Embryonic facial prominence (tissue), 1 donor: Measurements from ENCODE around the gene CORO6.
"Not testable (repeated sequence)": the region's sequence is repeated elsewhere in the genome, so short reads cannot be mapped to it uniquely, and the experiment has no call there.

Experiments
- DNase-seq: peaks from one replicate; pipeline ENCODE4 v3.0.0-alpha.2; 2016; ENCODE audit errors: extremely low spot score

Gene CORO6

DNA sequence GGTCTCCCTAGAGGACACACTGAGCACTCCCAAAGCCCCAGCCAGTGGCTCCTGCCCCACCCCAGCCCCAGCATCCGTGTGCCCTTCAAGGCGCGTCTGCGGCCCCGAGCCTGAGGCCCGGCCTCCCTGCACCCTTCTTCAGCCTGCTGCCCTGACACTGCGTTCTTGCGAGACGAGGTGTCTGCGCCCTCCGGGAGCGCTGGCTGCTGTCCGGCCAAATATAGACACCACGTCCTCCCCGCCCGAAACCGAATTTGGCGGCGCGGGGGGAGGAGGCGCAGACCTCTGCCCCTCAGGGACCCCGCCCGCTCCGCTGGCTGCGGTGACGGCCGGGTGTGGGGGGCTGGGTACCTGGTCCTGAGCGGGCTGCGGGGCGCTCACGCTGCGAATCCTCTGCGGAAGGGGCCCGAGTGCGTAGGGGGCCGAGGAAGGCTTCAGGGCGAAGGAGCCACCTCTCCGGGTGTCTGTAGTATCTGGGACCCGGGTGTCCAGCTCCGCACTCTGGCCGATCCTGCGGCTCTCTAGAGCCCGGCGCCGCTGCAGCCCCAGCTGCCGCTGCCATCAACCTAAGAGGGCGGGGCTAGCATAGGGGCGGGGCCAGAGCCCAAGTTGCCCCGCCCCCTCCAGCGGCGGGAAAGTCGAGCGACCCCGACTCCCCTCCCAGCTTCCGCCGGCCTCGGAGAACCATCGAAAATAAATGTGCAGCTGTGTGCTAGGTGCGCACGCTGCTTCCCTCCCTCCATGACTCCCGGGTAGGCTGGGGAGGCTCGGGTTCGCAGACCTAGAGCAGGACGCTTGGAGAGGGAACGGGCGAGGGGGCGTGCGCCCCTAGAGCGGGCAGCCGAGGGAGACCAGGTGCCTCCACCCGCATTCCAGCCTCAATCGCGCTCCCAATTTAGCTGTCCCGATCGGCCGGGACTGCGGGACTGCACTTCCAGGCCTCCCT is at the start of gene CORO6:
TSS of gene CORO6 (minus strand) at position 576 of the 946 bp plus-strand sequence. CDS start 1,491 bp downstream, outside the sequence.
- DNase-seq = no peak

DNA sequence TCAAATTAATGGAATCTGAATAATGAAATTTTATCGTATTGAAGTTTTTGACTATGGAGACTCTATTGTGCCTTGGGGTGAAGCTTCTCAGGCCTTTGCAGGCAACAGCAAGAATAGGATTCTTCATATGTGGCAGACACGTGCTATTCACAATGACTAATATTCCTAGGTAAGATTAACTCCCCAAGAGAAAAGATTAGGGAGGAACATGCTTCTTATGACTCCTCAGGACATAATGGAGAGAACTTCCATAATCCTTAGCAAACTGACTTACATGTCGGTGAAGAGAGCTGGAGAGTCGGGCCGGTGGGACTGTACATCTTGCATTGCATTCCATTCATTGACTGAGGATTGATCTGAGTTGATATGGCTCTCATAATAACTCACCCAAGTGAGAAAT is 48.9 kb upstream of the CORO6 start:
- DNase-seq = no peak

DNA sequence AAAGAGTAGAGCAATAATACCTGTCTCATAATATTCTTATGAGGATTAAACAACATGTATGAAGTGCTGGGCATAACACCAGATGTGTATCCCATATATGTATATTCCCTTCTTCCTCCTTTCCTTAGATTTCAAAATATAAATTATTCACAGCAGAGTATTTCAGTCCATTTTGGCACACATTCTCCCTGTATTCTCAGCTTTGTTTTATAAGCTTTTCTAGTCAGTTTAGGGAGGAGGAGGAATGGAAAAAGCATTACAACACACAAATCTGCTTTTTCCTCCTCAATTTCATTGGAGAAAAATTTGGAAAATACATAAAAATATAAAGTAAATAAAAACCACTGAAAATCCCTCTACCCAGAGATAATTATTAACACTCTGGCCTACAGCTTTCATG is 46.6 kb upstream of the CORO6 start:
- no peak for DNase-seq

DNA sequence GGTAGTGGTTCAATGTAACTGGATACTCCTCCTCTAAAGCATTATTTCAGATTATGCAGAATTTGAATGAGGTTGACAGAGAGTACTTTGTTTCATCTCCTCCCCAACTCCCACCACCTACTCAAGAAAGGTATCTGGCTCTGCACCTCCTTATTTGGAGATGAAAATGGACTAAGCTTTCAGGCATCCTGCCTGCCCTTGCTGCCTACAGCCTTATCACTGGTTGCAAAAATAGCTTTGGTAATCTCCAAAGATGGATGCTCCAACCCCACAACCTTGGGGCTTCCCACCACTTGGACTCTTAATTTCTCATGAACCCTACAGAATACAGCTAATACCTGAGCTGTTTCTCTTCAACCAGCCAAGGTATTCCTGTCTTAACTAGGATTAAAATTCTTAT is 45.3 kb upstream of the CORO6 start:
- no peak for DNase-seq

DNA sequence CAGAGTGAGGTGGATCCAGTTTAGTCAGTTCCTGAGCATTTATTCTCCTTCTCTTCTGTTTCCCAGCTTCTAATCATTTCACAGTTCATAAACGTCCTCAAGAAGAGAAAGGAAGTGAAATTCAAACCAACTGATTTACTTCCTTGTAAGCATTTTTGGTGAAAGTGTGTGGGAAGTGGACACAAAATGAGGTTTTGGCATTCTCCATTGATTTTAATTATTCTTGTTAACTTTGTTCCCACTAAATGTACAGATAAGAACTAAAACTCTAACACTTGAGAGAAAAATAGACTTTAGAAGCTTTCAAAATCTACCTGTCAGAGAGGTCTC is 42.7 kb upstream of the CORO6 start:
- DNase-seq = no peak

DNA sequence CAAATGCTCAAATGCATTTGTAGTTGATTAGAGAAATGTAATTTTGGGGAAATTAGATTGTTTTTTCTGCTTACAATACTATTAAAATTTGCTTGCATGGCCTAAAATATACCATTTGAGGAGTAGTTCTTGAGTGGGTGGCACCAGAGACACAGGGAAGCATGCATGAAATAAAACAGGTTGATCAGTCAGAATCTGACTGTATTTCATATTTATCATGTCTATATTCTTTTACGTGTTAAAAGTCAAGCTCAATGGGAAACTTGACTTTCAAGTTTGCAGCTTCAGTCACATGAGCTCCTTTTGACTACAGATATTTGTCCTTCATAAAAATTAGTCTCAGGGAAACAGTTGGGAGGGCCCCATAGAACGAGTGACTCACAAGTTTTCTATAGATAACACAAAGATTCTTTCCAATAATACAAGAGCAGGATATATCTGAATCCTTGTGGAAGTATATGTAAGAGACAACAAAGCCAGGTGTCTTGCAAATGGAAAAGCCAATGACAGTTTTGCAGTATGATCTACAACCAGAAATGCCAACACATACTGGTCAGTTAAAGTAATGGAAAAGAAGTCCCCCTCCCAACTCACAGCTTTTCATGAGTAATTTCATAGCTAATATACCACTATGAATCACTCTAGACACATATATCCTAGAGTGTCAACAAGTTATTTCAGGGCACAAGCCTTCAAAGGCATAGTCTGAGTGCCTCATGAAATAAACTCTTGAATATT is 42.2 kb upstream of the CORO6 start:
- no peak for DNase-seq

DNA sequence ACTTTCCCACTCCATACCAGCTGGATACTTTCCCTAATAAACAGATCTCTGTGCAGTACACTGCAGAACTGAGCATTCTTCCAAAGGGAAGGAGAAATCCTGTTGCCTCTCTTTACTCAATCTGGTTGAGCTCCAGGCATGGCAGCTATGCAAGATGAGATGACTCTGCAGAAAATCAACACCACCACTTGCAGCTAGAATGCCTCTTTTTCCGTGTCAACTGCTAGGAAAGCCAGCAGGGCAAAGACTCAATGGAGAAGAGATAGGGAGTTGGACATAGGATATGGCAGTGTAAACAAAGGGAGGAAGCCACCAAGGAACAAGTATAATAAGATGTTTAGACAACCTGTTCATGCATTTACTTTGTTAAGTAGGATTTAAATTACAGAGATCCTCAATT is 40.4 kb upstream of the CORO6 start:
- no peak for DNase-seq

DNA sequence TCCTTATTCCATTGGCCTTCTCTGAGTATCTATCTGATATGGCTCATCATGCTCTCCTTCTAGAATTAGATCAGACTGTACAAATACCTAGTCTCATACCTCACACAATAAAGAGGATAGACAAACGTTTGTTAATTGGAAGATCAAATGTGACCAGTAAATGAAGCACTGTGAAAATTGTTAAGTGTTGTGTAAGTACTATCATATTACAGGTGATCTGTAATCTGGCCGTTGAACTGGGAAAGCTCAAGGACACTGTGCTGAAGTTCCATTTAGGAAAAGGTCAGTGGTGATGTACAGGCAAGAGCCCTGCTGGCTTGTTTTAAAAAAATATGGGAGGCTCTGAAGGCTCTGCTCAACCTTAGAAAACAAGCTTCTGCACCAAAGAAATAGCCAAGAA is 38.5 kb upstream of the CORO6 start:
- DNase-seq = no peak

DNA sequence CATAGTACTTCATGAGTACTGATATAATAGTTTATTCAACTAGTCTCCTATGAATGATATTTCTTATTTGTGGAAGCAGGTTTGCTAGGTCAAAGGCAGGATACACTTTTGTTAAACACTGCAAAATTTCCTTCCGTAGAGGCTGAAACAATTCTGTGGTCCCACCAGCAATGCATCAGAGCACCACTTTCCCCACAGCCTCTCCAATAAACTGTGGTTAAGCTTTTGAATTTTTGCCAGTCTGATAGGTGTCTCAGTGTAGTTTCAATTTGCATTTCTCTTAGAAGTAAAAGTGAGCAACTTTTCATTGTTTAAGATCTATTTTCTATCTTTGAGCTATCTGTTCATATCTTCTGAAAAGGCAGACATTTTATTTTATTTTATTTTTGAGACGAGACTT is 36.4 kb upstream of the CORO6 start:
- DNase-seq = no peak

DNA sequence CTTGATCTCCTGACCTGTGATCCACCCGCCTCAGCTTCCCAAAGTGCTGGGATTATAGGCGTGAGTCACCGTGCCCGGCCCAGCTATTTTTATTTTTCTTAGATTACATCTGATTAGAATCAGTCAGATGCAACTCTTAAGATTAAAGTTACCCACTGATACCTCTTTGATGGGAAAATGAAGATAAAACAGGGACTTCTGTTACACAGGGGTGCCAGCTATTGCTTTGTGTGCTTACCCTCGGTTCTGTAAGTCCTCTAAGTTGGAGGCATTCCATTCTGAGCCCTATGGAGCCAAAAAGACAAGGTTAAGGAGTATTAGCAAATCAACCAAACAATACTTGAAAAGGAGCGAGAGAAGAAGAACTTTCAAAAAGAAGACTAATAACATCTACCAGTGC is 32.6 kb upstream of the CORO6 start:
- DNase-seq = no peak

DNA sequence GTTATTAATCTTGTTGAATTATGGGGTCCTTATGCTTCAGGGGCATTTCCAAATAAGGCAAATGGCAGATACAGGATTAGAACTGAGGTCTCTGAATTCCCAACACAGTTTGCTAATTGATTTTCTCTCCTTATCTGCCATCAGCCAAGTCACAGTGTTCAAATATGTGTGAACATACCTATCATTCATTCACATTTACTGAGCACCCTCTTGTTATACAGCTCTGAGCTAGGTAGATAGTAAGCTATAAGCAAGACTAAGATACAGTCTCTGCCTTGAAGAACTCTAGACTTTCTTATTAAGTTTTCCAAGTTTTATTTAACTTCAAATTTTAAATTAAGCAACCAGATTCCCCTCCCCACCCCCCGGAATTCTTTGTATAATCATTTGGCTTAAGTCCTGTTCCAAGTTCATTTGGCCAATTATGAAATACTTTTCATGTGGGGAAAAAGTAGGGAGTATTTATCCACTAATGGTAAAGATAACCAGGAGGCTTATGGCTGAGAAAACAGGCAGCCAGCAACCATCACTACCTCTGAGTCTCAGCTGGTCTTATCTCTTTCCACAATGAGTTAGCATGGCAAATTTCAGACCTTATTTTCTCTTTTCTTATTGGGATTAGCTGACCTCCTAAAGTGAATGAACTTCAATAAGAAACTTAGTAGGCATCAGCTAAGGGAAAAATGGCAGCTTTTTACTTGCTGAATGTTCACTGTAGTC is 31.4 kb upstream of the CORO6 start:
- no peak for DNase-seq

DNA sequence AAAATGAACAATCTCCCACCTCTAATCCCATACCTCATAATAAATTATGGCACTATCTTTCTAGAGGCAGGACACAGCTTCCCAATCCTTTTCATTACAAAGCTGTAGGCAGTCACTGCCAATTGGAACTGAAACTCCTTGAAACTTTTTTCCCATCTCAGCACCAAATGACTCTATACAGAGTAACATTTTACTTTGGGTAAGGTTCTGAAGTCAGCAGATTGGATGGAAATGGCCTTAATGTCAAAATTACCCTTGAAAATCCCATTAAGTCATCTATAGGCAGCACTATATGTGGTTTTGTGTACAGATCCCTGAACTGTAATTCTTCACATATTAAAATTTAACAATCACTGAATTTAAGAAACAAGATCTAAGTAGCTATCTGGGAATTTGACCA is 30.3 kb upstream of the CORO6 start:
- no peak for DNase-seq

DNA sequence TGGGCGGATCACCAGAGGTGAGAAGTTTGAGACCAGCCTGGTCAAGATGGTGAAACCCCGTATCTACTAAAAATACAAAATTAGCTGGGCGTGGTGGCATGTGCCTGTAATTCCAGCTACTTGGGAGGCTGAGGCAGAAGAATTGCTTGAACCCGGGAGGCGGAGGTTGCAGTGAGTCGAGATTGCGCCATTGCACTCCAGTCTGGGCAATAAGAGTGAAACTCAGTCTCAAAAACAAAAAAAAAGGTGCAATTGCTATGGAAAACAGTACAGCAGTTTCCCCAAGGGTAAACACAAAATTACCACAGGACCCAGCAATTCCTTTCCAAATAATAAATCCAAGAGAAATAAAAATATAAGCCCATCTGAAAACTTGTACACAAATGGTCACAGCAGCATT is 29.2 kb upstream of the CORO6 start:
- DNase-seq = not testable (repeated sequence)

DNA sequence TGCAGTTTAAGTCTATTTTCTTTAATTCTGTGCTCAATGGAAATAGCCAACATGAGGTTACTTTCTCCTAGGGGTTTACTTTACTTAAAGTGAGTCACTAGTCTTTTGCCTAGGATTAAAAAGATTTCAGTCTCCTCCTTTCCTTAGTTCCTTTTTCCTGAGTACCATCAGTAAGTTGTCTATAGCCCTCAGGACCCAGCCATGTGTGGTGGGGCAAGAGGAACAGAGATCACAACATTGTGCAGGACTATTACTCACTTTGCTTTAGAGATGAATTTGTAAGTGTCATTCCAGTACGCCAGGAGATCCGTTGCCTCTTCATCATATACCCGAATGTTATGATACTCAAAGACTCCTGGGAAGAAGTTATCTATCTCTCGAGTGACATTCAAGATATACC is 27.7 kb upstream of the CORO6 start:
- no peak for DNase-seq

DNA sequence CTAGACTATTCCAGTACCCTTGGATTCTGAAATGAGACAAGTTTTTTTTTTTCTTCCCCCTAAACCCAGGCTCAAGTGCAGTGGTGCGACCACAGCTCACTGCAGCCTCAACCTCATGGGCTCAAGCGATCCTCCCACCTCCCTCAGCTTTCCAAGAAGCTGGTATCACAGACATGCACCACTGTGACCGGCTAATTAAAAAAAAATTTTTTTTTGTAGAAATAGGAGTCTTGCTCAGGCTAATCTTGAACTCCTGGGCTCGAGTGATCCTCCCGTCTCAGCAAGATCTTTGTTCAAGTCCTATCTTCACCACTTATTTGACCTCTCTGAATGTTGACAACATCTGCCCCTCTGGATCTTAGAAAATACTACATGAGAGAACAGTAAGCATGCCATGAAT is 26.6 kb upstream of the CORO6 start:
- no peak for DNase-seq

DNA sequence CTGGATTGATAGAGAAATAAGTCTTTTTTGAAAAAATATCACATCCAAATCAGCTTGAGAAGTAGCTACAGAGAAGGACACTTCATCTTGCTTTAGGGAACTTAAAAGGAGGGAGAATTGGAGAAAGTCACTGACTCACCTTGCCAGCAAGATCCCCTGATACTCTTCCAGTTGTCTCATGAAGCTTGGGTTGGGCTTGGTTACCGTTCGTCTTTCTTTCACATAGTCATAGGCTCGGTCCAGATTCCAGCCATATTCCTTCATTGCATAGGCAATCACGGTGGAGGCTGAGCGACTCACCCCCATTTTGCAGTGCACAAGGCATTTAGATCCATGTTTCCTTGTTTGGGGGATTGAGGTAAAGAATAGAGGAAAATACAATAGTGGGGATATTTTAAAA is 25.3 kb upstream of the CORO6 start:
- DNase-seq = no peak

DNA sequence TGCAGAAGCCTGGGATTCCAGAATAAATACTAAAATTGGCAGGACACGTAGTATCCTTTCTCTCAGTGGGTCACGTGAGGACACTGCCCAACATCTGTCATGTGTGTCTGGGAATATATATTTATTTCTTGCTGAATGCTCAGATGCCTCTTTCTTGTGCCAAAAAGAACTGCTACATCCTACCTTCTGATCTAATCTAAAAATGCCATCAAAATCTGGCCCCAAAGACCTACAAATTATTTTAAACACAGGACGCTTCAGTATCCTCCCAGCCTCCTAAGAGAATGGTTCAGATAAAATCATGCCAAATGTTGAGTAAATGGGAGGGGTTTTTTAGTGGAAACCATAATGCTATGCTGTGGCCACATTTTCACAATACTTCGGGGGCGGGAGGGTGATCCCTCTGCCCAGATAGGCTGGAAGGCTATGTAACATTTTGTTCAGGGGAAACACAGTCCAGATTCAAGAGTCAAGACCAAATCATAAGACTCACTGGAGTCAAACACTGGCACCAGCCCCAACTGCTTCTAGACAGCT is 22.9 kb upstream of the CORO6 start:
- DNase-seq = no peak

DNA sequence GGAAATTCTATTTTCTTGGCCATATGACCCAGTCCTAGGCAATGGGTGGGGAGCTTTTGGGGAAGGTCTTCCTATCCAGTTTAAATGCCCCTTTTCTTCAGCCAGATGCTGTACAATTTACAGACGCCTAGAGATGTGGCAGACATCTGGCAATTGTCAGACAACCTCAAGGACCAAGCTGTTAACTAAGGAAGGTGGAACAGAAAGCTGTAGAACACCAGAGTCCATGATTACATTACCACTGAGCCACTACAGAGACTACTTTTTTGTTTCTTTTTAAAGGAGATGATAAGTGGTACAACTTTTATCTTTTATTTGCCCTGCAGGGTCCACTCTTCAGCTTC is 21.1 kb upstream of the CORO6 start:
- DNase-seq = no peak

DNA sequence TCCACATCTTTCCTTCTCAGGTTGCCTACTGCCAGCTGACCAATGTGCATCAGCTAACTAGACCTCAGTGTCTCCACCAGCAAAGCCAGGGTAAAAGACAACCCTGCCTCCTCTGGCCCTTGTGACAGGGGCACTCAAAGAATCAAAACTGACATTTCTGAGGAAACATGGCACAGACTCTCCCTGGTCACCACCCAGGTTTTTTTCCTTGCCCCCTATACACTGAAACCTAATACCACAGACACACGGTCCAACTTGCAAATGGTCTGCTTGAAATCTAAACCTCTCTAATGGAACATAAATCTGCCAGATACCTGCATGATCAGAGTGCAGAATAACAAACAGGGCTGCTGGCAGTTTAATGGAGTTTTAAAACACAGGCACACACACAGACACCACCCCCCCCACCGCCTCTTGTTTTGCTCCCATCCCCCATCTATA is 19.5 kb upstream of the CORO6 start:
- DNase-seq = no peak

DNA sequence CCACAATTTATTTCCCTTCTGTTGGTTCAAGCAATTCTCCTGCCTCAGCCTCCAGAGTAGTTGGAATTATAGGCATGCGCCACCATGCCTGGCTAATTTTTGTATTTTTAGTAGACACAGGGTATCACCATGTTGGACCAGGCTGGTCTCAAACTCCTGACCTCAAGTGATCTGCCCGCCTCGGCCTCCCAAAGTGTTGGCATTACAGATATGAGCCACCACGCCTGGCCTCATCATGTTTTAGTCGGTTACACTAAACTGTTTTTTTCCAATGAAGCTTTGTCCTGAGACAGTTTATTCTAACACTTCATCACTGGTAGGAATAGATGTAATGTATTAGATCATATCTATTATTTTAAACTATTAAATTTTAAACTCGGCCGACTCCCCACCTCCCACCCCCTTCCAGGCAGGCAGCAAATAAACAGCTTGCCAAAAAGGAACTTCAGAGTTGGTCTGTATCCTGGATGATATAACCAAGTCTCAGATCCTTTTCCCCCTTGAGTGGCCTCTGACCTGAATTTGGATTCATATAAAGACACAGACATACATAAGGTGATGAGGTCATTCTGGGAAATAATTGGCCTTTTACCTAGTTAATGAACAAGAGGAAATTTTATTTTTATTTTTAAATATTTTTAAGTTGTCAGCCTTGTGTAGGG is 18.4 kb upstream of the CORO6 start:
- no peak for DNase-seq

DNA sequence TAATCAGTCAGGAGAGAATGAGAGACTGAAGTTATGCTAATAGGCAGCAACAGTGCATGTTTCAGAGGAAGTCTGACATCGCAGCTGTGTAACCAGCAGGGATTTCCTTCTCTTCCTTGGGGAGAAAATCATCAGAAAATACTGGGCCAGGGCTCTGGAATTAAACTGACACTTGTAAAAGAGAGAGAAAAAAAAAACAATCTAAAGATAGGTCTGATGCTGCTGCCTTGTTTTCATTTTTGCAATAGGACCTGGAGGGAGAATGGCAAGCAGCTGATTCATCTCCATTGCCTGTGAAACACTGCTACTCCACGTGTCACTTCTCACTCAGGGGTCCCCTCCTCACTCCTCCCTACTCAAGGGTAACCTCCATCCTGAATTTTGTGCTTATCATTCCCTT is 17.7 kb upstream of the CORO6 start:
- no peak for DNase-seq

DNA sequence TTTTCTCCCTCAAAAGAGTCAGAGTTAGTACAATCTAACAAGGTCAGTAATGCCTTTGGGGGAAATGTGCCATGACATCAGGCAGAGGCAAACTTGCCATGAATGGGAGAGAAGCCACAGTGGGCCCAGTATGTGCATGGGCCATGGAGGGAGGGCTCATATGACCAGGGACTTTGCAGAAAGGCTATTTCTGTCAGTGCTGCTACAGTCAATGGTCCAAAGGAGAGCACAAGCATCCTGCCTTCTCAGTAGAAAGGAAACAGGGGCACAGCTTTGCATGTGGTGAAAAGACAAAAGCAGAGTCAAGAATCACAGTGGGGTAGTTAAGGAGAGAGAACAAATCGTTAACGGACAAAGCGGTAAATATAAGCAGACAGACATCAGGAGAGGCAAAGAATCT is 11.2 kb upstream of the CORO6 start:
- no peak for DNase-seq
